NCI-H82 treated with DMSO at 0.1 percent for 48 hours (cell line): ENCODE results near the gene INPP5A.

Experiments used
- DNase-seq: peaks from one replicate; lab custom pipeline; 2025; ENCODE audit not compliant: unreplicated experiment; lab: John Stamatoyannopoulos, UW

Gene INPP5A

DNA sequence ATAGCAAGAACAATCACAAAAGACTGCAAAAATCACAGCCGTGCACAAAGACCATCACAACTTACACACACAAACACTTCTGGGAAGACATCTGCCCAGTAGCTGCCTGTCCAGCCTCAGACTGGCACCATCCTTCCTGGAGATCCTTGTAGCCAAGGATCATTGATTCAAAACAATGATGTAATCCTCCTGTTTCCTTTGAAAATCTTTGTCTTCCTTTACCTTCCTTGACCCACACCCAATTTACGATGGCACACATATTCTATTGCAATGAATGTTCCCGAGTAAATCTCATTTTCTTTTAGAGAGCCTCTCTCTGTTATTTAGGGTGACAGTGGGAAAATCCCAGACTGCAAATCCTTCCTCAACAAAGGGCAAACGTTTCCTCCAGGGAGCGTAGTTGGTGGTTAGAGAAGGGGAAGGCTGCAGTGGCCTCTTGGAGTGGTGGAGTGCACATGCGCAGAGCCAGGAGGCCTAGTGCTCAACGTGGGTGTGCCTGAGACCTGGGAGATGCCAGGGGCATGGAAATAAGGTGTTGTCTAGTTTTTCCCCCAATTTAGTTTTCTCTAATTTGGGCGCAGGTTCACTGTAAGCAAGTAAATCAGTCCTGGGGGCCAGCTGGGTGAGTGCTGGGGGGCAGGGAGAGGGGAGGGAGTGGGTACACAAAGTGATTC lies 3.1 kb upstream of the INPP5A start:
- no peak for DNase-seq

DNA sequence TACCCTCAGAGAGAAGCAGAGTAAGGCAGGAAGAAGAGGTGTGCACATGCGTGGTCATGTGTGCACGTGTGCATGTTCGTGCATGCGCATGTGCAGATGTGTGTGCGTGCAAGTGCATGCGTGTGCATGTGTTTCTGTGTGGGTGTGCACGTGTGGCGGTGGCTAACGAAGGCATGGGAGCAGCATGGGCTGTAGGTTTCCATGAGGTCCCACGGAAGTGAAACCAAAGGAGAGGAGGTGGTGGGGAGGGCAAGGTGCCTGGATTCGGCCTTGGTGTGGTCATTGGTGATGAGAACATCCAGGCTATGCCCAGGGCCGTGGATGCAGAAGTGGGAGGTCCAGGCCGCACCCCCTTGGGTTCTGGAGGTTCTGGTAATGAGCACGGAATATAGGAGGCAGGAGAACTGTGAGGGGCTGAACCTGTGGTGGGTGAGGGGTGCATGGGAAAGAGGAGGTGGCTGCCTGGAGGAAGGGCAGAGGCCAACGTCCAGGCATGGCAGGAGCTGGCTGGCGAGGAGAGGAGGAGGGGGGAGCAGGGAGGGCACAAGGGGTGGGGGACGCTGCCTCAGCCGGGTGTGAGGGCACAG lies 2.4 kb upstream of the INPP5A start:
- DNase-seq = no peak

DNA sequence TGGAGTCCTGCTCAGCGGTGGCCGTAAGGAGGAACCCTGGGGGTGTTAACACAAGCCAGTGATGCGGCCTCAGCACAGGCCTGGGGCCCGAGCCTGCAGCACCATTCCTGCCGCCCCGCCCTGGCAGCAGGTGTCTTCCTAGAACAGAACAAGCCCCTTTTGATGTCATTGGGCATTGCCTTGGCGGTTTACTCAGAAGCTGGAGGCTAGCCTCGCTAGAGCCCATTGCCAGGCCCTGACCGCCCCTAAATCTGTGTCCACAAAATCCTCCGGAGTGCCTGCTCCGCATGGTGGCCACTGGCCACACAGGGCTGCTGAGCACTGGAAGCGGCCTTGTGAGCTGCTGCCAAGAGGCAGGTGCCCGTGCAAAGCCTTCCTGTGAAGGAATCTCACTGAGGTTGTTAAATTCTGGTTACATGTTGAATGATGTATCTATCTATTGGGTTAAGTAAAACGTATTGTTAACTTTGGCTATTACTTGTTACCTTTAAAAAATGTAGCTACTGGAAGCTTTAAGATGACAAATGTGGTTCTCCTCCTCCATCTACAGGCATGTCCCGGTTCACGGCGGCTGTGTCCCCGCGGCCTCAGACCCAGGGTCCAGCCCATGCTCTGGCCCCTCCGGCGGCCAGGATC lies 1.2 kb upstream of the INPP5A start:
- no peak for DNase-seq

DNA sequence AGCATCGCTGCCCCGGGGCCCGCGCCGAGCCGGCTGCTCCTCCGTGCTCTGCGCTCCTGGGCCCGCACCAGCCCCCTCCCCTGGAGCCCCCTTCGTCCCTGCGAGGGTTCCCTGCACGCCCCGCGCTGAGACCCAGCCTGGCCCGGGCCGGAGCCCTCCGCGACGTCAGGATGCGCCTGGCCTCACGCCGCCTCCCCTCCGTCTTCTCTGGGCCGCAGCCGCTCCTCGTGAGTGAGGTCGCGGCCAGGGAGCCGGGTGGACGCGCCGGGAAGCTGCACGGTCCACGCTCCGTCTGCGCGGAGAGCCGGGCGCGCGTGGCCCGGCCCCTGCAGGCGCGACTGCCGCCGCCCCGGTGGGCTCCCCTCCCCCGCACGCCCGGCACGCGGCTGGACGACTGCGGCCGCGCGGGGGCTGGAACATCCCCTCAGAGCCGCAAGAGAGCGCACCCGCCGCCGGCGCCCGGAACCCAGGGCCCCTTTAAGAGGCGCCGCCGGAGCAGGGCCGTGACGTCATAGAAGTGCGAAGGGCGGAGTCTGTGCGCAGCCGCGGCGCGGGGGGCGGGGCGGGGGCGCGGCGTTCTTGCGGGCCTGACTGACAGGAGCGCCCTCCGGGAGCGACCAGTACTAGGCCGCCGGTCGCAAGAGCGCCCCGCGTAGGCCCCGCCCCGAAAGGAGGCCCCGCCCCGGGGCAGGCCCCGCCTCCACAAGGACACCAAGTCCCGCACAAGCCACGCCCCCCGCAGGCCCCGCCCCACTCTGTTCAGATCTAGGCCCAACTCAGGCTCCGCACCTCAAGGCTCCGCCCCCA lies 507 bp upstream of the INPP5A start:
- DNase-seq = peak; percentile 82

DNA sequence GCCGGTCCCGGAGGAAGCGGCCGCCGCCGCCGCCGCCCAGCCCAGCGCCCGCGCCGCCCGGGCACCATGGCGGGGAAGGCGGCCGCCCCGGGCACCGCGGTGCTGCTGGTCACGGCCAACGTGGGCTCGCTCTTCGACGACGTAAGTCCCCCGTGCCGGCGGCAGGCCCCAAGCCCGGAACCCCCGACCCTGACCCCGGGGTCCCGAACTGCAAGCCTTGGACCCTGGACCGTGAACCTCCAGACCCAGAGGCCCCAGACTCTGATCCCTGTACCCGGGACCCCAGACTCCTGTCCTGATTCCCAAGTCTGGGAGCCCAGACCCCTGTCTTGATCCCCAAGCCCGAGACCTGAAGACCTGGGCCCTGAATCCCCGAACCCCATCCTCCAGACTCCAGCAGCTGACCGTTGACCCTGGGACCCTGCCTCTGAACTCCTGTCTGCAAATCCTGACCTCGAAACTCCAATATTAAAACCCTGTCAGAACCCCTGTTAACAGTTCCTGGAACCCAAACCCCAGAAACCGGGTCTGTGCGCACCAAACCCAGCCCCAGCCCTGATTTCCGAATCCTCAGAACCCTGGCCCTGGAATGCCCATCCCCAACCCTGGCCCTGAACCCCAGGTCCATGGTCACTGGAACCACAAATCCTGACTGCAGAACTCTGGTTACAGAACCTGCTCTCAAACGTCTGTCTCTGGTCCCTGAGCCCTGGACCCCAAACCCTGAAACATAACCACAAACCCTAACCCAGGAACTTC lies 623 bp downstream of the INPP5A start:
- DNase-seq = no peak

DNA sequence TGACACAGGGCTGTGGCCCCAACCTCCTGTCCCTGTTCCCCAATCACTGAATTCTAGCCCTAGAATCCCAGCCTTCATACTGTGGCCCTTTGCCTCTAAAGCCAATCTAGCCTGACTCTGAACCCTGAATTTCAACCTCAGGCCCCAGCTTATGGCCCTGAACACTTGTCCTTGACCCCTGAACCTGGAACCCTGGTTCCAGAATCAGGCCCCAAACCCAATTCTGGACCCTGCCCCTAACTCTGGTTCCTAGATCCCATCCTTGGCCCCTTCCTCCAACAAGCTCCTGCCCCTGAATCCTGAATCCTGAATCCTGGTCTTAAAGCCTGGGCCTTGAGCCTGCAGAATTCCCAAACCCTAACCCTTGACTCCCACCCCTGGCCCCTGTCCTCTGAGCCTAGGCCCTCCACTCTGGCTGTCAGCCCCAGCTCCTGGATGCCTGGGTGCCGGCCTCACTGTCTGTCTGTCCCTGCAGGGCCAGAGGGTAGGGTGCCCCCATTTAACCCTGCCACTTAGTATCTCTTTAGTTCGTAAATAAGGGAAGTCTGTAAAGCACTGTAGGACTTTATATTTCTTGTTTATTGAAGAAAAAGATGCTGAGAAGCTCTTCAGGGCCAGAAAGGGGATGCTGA lies 1.3 kb downstream of the INPP5A start:
- no peak for DNase-seq

DNA sequence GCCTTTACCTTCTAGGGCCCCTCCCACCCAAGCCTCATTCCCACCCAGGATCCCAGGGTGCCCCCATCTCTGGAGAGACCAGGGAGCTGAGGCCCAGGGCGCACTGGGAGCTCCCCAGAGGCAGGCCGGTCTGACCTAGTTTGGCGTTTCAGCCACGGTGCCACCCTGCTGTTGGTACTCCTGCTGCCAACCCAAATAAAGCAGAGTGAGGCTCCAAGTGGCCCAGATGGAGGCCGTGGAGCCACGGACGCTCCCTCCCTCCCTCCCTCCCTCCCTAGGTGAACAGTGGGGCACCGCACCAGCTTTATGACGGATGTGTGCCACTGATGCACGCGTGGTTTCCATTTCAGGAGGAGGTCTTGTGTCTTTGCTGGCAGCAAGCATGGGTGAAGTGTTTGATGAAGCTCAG lies 1.8 kb downstream of the INPP5A start:
- DNase-seq = no peak

DNA sequence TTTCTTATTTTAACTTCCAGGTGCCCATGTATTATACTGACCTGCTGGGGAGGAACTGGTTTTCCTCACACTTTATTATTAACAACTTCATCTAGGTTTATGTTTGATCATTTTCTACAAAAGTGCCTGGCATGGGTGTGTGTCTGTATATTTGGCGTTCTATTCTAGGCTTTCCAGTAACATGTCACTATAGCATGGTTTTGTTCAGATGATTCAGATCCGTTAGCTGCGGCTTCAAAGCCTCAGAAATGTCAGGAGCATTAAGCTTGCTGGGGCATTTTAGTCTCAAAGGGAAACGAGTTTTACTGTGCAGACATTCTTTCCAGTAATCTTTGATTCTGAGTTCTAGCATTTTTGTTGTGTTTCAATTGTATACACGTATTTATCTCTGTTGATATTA lies 2.3 kb downstream of the INPP5A start:
- DNase-seq = no peak

DNA sequence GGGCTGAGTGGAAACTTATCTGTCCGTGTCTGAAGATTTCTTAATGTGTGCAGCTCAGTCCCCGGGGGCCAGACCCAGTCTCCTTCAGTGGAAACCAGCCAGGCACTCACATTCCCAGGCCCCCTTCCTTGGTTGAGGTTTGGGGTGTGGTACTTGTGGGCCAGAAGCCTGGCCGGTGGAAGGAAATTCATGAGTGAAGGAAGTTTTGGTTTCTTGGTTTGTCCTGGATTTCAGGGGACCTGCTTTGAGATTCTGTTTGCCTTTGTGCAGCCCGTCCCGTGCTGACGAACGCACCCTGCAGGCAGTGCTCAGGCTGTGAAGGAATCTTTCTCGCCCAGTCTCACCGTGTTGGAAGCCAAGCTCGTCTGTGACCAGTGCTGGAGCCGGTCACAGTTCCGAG lies 2.9 kb downstream of the INPP5A start:
- DNase-seq = no peak

DNA sequence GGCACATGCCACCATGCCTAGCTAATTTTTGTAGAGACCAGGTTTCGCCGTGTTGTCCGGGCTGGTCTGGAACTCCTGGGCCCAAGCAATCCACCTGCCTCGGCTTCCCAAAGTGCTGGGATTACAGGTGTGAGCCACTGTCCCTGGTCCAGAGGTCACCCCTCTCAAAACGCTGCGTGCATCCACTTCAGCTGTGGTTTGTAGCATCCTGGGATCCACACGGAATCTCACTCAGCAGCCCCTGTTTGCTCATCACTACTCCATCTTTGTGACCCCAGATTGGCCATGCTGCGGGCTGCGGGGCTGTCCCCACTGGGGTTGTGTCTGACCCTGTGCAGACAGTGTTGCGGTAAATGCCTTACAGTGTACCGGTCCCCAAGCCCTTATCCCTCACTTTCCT lies 3.5 kb downstream of the INPP5A start:
- DNase-seq = no peak

DNA sequence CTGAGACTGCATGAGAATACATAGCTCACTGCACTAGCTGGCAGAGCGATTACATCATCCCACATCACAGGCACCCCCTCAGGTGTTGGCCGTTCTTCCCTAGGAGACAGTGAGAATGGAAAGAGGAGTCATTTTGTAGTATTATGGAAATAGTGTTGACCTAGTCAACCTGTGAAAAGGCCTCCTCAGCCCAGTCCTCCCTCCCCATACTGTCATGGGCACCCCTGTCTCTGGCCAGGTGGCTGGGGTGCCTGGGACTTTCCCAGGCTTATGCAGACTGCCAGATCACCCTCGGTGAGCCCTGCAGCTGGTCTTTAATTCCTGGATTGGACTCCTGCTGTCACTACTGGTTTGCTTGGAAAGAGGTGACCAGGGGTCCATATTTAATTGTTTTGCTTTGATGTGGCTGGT lies 4.0 kb downstream of the INPP5A start:
- DNase-seq = no peak

DNA sequence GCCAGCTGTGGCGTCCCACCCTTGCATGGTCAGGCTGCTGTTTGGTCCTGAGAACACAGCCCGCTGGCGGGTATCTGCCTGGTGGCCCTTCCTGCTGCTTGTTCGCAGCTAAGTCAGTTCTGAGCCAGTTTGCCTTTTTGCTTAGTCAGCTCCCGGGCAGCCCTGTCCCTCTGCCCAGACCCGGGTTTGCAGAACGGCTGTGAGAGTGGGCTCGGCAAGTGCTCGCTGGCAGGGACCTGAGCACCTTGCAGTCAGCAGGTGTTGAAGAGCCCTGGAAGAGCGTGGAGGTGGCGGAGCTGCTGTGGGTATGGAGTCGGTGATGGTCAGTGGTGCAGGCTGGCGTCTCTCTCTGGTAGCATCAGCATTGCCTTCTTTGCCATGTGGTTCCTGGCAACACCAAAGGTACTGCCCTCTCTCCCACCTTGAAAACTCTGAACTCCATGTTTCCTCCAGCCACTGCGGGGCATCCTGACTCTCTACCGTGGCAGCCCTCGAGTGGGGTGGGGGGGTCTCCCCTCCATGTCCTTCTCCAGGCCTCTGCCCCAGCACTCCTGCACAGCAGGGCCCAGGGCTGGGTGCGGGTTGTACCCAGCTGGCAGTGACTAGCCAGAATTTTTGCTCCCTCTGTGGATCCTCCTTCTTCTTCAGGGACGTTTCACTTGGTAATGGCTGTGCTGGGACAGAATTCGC lies 4.6 kb downstream of the INPP5A start:
- DNase-seq = no peak

DNA sequence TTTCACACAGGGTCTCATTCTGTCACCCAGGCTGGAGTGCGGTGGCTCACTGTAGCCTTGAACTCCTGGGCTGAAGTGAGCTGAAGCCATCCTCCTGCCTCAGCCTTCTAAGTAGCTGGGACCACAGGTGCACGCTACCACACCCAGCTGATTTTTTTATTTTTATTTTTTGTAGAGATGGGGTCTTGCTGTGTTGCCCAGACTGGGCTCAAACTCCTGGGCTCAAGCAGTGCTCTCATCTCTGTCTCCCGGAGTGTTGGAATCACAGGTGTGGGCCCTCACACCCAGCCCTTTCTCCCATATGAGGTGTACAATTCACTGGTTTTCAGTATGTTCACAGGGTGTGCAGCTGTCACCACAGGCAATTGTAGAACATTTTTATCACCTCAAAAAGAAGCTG lies 5.2 kb downstream of the INPP5A start:
- no peak for DNase-seq

DNA sequence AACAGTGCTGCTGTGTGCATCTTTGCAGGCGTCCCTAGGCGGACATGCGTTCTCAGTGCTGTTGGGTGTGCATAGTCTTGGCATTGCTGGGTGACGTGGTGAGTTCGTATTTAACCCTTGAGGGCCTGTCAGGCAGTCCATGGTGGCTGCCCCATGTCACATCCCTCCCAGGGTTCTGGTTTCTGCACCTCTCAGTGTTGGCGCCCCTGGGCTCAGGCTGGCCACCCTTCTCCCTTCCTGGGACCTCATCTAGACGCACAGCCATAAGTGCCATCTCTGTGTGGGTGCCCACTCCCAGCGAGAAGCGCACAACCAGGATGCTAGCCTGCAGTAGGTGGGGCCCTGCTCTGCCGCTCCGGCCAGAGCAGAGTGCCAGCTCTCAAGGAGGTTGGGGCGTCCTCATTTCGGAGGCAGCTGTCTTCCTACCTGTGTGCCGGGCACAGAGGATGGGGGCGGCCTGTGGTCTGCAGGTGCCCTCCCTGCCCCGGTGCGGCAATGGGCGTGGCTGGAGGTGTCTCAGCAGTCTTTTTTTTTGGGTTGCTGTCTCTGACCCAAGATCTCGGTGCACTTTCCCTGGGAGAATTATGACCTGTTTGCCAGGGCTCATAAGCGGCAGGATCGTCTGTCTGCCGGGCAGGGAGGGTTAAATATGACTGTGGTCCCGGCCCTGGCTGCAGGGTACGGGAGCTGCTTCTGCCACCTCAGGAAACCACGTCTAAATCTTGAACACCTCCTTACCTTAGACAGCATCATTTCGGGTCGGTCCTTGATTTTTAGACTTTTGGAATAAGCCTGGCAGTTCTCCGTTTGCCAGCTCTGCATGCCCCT lies 6.5 kb downstream of the INPP5A start:
- DNase-seq = no peak

DNA sequence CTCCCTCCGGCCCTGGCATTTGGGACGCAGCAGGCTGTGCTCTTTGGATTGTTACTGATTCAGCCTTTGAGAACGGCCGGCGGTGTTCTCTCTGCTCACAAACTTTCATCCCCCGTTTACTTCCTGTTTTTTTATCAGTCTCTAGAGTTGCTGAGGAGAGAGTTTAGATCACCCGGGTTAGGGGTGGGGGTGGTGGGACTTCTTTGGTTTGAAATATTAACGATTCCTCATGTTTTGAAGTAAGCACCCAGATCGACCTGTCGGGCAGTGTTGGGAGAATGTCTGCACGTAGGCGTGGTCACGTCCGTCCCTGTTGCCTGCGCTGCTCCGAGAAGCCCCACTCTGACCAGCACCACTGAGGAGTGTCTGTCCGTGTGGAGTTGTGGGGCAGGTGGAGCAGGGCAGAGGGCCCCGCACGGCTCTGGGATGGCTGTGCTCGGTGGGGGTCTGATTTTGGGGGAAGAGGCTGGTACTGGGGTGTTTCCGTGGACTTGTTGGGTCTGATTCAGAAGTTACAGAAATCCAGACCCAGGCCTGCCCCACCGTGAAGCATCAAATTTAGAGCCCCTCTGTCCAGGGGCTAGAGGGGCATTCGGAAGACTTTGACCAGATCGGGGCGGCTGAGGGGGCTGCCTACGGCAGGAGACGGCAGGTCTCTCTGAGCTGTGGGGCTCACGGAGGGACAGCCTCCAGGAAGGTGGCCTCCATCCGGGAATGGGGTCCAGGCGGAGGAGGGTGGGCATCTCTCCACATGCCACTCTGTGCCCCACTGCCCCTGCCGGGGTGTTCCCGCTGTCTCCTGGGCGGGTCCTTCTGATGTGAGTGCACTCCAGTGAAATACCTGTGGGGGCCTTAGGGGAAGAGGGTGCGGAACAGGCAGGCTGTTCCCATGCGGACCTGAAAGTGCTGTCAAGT lies 7.4 kb downstream of the INPP5A start:
- DNase-seq = no peak

DNA sequence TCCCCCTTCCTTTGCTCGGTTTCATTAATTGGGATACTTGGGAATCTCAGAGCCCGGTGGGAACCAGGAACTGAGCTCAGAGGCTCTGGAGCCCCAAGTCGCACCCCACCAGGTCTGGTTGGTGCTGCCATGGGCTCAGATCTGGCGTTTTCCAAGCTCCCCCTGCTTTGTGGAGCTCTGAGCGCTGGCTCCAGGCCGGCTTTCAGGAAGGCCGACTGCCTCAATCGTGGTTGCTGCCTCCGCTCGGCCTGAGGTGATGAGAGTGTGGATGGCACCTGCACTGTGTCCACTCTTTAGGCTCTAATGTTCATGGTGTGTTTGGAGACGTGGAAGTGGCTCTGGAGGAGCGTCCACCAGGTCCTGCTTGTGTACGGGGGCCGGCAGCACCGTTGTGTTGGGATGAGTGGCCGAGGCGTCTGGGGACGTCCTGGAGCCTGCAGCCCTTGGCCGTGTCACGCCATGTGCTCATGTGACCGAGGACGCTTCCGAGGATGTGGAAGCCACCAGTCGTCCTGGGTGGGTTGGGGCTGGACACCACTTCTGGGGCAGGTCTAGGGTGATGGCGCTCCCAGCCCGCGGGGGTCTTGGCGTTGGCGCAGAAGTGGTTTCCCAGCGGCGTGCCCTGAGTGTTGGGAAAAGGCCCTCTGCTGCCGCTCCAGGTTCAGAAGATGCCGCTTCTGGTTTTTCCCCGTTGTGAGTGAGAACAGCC lies 8.2 kb downstream of the INPP5A start:
- DNase-seq = no peak

DNA sequence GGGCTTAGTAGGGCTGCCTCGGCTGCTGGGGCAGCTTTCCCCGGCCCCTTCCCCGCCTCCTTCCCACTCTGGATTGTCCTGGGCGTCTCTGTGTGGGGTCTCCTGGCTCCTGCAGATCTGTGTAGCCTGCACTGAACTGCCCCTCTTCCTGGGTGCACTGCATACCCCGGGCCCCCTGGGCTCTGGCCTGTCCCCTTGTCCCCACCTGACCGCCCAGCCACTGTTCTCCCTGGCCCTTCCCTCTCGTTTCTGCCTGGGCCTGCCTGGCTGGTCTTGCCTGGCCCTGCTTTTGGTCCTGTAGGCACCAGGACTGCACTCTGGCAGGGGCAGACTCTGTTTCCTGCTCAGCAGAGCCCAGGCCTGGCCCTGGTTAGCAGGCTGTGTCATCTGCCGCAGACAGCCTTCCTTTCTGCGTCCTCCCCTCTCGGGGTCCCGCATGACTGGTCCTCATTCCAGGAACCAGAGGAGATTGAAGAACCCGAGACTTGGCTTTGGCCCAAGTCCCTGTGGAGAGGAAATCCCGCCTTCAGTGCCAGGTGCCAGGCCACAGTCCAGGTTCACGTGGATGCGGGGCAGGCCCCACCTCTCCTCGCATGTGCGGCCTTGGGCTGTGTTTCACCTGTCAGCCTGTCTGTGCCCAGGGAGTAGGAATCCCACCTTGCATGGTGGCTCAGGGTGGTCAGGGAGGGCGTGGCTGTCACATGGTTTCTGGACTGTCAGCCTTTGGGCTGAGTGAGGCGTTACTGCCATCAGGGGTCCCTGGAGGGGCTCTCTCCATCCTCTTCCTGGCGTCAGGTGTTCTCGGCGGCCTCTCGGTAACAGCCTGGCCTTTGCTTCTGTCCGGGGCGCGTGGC lies 9.2 kb downstream of the INPP5A start:
- no peak for DNase-seq
